ENCODE data around the gene PMPCA.

Gene PMPCA

DNA sequence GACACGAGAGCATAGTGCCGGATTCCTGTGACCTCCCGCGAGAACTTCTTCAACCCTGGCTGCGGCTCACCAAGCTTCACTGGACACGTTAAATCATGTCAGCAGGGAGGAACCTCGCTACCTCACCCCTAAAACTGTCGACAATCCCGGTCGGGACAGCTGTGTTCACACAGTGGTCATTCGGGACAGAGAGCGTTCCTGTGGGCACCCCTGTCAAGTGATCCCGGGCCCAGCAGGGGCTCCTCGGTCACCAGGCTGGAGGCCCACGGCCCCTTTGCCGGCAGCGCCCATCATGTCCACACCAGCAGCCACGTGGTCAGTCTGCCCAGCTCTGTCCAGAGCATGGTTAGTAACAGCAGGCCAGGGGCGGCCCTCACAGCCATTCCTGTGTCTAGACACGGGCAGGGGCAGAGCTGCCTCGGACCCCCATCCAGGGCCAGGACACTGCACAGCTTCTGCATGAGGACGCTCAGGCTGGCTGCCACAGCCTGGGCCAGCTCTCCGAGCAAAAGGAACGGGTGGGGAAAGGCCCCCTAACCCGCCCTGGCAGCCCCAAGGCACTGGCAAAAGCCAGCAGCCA is 25.7 kb downstream of the PMPCA start:
- no peak for DNase-seq (ENCODE audit: low read depth)

DNA sequence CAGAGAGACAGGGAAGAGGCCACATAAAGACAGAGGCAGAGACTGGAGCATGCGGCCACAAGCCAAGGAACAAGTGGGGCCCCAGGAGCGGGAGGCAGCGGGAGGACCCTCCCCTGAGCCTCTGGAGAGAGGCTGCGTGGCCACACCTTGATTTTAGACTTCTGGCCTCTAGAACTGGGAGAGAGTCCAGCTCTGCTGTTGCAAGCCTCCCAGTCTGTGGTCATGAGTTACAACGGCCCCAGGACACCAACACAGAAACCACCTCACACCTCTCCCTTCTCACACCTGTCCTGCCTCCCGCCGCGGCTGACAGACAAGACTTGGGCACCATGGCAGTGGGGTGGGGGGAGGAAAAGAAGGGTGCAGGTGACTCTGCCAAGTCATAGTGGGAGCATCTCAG is 27.0 kb downstream of the PMPCA start:
- DNase-seq (ENCODE audit: low read depth) = peak; percentile 47

DNA sequence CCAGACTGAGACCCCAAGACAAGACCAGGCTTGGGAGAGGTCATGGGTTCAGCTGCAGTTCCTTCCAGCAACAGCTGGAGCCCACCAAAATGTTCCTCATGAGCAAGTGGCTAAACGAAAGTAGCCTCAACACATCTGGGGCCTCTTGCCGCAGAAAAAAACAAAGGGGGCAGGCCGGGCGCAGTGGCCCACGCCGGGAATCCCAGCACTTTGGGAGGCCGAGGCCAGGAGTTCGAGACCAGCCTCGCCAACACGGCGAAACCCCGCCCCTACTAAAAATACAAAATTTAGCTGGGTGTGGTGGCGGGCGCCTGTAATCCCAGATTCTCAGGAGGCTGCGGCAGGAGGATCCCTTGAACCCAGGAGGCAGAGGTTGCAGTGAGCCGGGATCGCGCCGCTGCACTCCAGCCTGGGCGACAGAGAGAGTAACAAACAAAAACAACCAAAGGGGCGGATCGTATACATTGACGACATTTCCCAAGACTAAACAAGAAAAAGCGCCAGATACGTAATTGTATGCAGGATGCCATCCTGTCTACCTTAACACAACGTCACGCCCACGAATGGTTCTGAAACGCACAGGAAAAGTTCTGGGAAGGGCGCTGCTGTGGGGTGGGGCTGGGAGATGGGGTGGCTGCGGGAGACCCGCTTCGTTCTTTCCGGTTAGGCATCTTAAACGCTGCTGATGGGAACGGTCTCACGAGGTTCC is 27.5 kb downstream of the PMPCA start:
- no peak for DNase-seq (ENCODE audit: low read depth)

DNA sequence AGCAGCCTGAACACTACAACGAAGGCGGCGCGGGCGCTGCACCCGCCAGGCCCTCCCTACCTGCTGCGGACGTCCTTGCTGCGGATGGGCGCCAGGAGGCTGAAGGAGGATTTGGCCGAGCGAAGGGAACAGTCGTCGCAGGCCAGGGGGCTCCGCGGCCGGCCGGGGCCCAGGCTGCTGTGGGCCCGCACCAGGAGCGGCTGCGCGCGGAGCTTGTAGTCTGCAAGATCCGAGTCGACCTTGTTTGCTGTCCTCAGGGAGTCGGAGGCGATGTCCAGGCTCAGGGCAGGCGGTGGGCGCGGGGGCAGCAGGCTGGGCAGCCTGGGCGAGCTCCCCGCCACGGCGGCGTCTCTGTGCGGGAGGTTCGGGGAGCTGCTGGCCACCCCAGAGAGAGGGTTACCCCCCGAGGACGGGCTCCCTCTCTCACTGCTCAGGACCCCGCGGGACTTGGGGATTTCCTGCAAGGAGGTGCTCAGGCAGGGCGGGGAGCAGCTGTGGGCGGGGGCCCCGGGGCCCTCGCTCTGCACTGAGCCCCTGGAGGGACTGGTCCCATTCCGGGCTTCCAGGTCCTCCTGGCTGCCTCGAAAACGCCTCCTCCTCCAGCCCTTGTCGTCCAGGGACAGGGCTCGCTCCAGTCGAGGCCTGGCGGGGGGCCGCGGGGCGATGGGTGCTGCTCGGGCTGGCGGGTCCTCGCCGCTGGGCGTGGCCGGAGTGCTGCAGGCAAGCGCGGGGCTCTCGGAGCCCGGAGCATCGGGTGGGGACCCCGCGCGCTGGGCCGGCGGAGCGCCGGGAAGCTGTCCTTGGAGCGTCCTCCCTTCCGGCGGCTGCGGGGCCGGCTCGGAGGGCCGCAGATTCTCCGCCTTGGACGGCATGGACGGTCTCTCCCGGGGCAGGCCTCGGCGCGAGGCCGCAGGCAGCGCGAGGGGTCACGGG is 28.4 kb downstream of the PMPCA start:
- no peak for DNase-seq (ENCODE audit: low read depth)

DNA sequence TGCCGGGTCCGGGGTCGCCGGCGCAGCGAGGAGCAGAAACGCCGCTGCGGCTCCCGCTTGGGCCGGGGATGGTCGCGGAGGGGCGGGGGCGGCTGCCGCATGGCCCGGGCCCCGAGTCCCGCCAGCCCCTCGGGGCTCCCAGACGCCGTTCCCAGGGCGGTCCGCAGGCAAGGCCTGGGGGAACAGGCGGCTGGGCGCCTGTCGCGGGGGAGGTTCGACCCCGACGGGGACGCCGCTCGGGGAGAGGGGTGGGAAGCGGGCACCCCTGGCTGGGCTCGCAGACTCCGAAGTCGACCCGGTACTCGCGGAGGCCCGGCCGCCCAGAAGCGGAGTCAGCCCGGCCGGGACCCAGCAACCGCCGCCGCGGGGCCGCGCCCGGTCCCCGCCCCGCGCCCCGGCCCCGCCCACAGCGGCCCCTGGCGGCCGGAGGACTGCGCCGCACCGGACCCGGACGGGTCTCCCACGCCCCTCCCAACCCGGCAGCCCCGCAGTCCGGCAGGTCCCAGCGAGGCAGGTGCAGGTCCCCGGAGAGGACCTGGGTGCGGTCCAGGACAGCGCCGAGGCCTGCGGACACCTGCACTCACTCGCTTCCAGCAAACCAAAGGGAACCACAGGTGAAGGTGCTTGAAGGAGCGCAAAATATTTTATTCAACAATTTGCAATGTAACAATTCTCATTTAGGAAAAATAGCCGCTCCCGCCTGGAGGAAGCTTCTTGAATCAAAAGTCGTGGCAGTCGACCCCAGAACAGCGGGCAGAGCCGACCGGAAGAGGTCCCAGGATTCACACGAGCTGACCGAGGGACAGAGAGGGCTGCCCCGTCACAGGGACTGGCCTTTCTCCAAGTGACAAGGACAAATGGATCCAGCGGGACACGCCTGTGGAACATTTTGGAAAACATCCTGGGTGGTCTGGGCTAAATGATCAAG is 29.3 kb downstream of the PMPCA start, which contains the start of gene INPP5E:
TSS of gene INPP5E (minus strand) at position 365 of the 928 bp plus-strand sequence. CDS start 426 bp downstream, outside the sequence.
- DNase-seq (ENCODE audit: low read depth) = peak; percentile 47

DNA sequence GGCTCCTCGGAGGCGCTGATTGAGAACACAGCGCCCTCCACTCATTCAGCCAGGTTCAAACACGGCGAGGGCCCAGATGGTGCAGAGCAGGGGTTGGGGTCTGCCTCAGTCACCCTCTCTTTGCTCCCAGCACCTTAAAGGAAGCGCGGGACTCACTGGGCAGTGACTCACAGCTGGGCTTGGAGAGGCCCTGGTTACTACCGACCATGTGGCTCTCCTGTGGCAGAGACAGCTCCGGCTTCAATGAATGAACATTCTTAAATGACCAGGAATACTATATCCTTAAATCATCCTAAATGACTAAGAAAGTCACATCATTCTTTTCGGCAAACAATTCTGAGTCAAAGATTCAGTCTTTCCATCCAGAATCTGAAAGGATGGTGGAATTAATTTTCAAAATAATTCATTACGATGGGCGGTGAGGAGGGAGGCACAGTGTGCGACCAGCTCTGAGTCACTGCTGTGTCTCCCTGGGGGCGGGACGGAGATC is 30.8 kb downstream of the PMPCA start:
- no peak for DNase-seq (ENCODE audit: low read depth)

DNA sequence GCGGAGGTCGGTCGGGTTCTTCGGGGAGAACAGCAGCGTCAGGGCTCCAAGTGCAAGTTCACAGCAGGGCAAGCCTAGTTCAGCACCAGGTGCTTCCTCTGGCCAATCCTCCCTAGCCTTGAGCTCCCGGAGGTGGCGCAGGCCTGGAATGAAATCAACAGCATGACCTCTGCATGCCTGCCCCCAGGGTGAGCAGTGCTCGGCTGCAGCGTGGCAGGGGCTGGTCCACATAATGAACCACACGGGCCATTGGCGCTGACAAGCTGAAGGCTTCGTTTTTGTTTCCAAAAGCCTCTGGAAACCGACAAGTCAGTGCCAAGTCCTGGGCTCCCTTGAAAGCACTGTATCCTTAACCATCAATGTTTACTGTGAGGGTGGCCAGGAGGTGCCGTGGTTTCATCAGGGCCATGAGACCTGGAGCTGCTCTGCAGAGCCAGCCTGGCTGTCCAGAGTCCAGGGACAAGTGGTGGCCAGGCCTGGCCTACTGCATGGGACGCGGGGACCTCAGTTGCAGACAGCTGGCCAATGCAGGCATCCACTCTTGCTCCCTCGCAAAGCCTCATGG is 31.3 kb downstream of the PMPCA start:
- no peak for DNase-seq (ENCODE audit: low read depth)

DNA sequence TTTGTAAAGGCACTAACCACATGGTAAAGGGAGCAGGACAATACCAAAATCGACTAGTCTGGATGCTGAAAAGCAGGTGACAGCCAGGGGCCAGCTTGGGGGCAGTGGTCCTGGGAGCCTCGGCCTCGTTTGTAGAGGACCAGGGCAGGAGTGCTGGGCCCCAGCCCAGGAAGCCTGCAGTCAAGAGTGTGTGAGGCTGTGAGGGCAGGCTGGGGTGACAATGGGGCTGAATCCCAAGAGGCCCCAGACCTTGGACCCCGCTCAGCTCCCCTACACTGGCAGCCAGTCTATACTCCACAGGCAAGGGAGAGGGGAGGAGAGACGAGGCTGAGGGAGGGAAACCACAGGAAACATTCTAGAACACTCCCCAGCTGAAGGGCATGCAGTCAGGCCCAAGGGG is 31.8 kb downstream of the PMPCA start:
- DNase-seq (ENCODE audit: low read depth) = no peak

DNA sequence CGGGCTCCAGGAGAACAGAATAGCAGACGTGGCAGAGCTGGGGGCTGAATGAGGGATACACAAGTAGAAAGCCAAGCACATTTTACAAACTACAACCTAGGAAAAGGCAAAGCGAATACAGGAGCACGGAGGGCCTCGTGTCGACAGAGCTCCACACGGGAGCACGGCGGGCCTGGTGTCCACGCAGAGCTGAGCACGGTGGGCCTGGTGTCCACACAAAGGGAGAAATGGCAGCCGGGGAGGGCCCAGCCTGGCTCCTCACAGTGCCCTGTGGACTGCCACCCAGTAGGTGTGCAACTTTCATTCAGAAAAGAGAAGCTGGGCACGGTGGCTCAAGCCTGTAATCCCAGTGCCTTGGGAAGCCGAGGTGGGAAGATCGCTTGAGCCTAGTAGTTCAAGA is 32.6 kb downstream of the PMPCA start:
- DNase-seq (ENCODE audit: low read depth) = no peak

DNA sequence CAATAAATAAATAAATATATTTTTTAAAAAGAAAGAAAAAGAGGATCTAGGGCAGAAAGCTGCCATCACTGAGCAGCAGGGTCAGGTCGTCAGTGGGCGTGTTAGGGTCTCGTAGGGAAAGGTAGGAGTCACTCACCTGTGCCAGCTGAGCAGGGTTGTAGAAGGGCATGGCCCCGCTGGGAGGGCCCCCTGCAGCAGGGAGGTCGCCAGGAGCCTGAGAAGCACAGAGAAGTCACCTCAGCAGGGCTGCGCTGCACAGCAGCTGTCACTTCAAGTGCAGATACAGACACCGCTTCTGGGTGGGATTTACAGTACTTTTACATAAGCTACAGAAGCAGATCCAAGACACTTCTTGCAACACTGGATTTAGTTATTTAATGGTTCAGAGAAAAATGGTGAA is 33.2 kb downstream of the PMPCA start:
- no peak for DNase-seq (ENCODE audit: low read depth)

DNA sequence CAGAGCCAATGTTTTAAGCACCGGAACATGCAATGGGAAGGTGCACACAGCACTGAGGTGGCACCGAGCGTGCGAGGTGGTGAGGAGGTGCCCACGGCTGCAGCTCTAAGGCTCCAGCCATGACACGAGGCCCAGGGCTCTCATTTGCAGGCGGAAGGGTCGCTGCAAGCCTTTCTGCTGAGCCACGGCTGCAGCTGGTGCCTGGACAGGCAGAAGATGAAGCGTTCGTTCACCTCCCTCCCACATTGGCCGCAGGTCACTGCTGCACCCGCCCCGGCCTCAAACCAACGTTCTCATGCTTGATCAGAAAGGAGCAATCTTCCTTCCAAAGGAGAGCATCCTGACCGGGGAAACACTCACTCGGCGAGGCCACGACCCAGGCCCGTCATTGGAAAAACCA is 33.6 kb downstream of the PMPCA start:
- no peak for DNase-seq (ENCODE audit: low read depth)

DNA sequence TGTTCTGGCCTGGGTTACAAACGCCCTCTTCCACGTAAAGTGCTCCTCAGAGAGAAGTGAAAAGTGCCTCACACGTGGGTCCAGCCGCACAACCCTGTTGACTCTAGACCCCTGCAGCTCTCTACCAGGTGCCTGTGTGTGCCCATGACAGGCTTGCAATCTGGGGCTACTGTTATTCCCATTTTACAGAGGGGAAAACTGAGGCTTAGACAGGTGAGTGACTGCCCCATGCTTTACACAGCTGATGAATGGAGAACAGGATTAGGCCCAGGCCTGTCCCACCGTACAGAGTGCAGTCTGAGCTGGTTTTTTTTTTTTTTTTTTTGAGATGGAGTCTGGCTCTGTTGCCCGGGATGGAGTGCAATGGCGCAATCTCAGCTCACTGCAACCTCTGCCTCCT is 35.3 kb downstream of the PMPCA start:
- DNase-seq (ENCODE audit: low read depth) = no peak

DNA sequence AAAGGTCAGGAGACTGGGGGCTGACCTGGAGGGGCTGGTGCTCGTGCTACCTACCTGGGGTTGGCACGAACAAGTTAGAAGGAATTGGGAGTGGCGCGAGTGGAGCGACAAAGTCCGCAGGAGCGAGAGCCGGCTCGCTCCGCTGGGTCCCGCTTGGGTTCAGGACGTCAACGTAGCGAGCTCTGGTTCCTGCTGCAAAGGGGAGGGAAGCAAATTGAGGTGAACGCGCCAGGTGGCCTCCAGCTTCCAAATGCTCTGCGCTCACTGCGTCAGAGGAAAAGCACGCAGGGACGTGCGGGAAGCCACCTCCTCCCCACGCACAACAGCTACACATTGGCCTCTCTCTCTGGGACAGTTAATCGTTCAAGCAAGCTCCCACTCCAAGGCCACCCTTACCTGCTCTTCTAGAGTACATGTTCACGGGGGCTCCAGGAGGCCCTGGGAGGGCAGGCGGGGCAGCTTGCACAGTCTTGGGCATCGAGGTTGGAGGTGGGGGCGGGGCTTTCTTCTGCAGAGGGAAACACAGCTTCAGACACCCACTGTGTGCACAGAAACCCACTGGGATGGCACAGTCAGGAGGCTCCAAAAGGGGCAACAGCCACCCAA is 36.8 kb downstream of the PMPCA start:
- no peak for DNase-seq (ENCODE audit: low read depth)

DNA sequence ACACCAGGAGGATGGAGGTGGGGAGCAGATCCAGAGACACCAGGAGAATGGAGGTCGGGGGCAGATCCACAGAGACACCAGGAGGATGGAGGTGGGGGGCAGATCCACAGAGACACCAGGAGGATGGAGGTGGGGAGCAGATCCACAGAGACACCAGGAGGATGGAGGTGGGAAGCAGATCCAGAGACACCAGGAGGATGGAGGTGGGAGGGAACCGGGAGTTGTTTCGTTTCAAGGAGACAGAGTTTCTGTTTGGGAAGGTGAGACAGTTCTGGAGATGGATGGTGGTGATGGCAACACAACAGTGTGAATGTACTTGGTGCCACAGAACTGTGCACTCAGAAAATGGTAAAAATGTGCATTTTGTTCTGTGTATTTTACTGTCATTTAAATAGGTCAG is 38.2 kb downstream of the PMPCA start:
- DNase-seq (ENCODE audit: low read depth) = no peak

DNA sequence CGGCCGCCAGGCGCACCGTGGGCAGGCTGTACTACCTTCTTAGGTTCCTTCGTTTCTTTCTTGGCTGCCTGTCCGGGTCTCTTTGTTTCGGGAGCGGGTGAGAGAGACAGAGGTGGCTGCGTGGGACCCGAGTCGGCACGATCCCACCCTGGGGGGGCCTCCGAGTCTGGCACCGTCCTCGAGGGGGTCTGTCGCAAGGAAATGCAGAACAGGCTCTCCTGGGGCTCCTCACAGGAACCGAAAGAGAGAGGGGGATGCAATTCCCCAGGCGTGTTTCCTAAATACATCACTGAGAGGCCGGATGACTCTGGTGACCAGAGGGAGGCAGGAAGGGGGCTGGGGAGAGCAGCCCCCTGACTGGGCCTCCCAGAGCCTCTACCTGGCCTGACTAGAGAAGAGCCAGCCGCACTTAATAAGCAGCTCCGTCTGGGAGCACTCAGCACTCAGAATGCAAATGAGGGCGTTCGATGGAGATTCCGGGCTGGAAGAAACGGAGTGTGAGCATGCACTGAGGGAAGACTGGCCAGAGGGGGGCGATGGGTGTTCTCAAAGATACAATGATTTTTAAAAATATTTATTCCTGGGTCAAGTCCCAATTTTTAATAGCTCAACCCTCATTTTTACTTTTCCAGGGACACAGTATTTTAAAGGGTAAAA is 40.9 kb downstream of the PMPCA start:
- DNase-seq (ENCODE audit: low read depth) = no peak

DNA sequence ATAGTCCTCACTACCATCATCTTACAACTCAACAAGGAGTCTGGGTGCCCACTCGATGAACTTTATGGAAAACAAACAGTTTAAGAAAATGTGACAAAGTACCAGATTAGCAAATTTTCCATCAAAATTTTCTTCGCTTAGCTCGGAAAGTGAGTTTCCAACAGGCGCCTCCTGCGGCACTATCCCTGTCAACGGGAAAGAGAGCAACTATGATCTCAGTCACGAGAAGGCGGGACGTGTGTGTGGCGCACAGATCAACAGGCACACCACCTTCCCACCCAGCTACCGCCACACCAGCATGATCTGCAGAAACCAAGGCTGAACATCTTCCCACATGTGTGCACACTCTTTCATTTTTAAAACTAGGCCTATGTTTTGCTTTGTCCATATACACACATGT is 42.9 kb downstream of the PMPCA start:
- no peak for DNase-seq (ENCODE audit: low read depth)

DNA sequence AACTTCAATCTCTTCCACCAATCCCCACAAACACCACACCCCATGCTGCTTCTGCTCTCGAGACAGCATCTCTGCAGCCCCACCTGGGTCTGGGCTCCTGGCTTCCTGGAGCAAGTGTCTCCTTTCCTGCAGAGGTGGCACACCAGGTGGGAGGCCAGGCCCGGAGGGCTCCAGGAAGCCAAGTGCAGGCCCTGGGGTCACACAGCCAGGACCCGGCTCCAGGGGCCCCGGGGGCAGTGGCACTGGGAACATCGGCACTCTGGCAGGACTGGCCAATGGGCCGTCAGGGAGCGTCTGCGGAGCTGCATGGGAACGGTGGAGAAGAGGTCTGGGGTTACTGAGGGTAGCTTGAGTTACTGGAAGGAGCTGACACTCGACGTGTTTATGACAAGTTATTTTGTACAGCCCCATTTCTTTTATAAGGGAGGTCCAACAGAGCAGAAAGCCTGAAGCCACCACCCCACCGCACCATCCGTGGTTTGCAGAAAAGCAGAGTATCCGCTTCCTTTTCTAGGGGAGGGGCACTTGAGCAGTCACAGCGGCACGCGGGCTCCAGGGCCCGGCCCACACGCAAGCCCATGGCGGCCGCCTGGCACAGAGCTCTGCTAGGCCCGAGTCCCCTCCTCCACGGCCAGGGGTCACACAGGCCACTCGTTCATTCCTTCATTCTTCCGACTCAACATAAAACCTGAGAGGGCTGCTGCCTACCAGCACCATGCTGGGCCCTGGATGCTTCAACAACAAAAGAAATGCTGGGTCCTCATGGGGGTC is 43.8 kb downstream of the PMPCA start:
- DNase-seq (ENCODE audit: low read depth) = no peak

DNA sequence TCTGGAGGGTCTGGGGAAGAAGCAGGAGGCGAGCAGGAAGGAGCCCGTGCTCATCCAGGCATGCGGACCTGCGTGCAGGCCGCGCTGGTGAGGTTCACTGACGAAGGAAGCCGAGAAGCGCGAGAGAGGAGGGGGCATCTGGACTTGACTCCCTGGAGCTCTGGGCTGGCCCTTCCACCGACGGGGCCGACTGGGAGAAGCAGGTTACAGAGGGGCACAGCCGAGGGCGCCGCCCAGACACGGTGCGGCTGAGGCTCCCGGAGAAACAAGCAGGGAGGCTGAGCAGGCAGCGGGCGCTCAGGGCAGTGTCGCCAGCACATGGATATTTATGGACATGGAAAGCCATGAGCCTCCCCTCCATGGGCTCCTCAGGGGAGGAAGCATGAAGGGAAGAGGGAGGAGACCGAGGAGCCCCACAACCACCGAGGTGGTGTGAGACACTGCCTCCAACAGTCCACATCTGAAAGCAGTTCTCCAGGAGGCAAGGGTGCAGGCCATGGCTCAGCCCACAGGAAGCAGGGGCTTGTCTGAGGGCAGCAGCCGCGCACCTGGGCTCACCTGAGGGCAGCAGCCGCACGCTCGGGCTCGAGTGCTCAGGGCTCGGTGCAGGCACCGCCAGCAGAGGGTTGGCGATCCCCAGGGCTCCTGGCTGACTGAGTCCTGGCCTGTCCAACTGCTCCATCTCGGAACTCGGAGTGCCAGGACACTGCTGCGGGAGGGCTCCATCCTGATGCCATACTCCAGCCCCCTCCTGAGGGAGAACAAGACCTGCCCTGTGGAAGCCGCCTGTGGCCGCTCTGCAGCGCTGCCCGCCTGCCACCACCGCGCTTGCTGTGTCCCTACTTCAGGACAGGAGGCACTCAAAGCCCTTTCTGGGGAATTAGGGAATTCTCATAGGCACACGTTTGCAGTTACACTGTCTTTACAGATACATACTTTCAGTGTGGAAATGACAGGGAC is 44.9 kb downstream of the PMPCA start:
- DNase-seq (ENCODE audit: low read depth) = no peak
